KG1 (cell line): ENCODE results near the gene ULK2.

Experiments used
- DNase-seq: peaks from one replicate; lab custom pipeline; 2025; lab: John Stamatoyannopoulos, UW

The ULK2 gene

DNA sequence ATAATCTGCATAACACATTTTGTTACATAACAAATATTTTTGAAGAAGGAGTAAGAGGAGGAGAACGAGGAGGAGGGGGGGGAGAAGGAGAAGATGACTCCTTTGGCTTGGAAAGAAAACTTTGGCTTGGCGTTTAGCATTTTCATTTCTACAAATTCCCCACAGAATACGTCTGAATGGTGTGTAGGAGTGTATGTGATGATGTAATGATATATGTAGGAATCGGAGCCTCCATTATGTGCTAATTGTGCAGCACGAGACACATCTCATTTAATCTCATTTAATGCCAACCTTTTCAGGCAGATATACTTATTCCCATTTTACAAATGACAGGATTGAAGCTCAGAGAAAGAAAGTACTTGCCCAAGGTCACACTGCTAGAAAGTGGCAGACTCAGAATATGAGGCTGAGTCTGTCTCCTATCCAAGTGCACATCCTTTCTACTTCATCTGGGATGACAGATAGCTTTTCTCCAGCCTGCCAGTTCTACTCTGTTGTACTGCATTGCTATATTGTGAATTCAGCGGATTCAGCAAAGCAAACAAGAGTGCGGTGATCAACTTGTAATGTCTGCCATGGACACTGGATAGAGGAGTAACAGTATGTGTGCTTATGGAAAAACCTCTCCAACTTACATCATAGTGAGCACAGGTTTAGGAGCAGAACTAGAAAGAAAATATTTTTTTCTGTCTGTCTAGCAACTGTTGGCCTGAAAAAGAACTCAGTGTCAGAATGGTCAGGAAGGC lies 140.9 kb downstream of the ULK2 start:
- no peak for DNase-seq

DNA sequence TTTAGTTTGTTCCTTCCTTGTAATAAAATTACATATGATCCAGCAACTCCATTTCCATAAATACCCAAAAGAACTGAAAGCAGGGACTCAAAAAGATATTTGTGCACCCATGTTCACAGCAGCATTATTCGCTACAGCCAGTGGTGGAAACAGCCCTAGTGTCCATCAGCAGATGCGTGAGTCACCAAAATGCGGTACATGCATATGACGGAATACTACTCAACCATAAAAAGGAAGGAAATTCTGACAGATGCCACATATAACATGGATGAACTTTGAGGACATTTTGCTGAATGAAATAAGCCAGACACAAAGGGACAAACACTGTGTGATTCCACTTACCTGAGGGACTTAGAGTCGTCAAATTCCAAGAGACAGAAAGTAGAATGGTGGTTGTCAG lies 142.2 kb downstream of the ULK2 start:
- no peak for DNase-seq

DNA sequence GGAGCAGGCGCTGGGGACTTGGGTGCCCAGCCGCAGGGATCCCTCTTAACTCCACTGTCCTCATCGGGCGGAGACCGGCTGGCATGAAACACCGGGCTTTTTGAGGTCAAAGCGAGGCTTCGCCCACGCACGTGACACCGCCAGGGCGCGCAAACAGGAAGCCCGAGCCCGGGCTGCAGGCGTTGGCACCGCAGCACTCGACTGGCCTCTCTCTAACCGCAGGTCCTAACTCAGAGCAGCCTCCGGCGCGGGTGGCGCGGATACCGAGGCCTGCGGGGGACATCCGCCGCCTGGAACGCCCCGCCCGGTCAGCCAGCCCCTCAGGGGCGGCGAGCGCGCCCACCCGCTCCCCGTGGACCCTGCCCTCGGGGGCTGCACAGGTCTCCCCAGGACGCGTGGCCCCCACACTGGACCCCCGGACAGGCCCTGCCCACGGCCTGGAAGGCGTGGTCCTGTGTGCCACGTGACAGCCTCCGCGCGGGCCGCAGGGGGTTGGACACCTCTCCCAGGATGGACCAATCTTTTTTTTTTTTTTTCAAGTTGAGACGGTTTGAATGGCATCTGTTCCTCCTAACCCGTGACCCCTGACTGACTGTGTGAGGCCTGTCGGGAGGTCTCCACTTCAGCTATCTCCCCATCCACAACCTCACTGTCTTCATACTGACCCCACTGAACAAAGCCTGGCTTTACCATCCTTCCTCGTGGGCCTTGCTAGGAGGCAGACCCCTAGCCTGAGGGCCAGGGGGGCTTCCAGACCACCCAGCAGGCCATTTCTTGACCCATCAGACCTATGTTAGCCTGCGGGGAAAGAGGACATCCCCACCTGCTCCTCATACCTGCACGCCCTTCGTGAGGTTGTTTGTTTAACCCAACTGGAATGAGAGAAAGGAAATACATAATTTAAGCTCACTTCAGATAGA lies 143.0 kb downstream of the ULK2 start:
- DNase-seq: peak; percentile 1

DNA sequence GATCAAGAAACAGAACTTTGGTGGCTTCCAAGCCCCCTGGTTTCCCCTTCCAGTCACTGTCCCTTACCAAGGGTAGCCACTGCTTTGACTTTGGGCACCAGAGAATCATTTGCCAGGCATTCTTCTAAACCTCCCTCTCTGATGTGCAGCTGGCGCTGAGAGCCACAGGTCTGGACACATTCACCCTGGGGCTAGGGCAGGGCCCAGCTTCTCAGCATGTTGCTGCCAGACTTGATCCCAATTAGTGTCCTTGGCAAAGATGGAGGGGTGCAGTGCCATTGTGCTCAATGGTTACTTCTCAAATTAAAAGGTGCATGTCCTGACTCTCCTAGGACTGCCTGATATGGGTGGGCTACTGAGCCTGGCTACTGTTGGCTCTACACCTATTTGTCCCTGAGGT lies 143.8 kb downstream of the ULK2 start:
- DNase-seq: no peak
